Neural cell (in vitro differentiated cells): ENCODE data around the gene MAML3. TPM values are rescaled to one million over a fixed set of nuclear protein-coding genes. Genes with fewer than 3 reads are reported as not detected.

ENCODE experiments used
- H2AFZ ChIP-seq: fragments of 200-600, 300-800 bp; sonication (generic), shearing (Covaris generic); 2 replicates; pipeline ENCODE4 v1.6.0; 2014; ENCODE audit warnings: low read depth, mild to moderate bottlenecking, antibody characterized with exemption, low read length, moderate library complexity
- H3F3A ChIP-seq: fragments of 200-600 bp; shearing (Covaris generic); 2 replicates; pipeline ENCODE4 v1.6.1; 2016; ENCODE audit warnings: mild to moderate bottlenecking, moderate library complexity, mixed read lengths, antibody characterized with exemption, low read length; ENCODE audit not compliant: insufficient read depth, poor library complexity, severe bottlenecking
- H3K27ac ChIP-seq: fragments of 200-600, 300-800 bp; sonication (generic), shearing (Covaris generic); 2 replicates; pipeline ENCODE4 v1.5.1; 2014; ENCODE audit warnings: mild to moderate bottlenecking, low read length, moderate library complexity
- H3K27me3 ChIP-seq: fragments of 300-800, 200-600 bp; sonication (generic), shearing (Covaris generic); 2 replicates; pipeline ENCODE4 v1.6.0; 2014; ENCODE audit warnings: mild to moderate bottlenecking, low read depth, low read length, moderate library complexity; ENCODE audit not compliant: insufficient read depth
- H3K36me3 ChIP-seq: fragments of 300-800, 200-600 bp; sonication (generic), shearing (Covaris generic); 2 replicates; pipeline ENCODE4 v1.5.1; 2014; ENCODE audit warnings: mild to moderate bottlenecking, antibody characterized with exemption, low read length, moderate library complexity; ENCODE audit not compliant: insufficient read depth
- H3K4me2 ChIP-seq: fragments of 300-800, 200-600 bp; sonication (generic), shearing (Covaris generic); 2 replicates; pipeline ENCODE4 v1.6.0; 2014; ENCODE audit warnings: mild to moderate bottlenecking, low read length
- H3K4me3 ChIP-seq: fragments of 300-800, 200-600 bp; sonication (generic), shearing (Covaris generic); 2 replicates; pipeline ENCODE4 v1.5.1; 2014; ENCODE audit warnings: mild to moderate bottlenecking, low read length, moderate library complexity
- H3K79me2 ChIP-seq: fragments of 200-600 bp; shearing (Covaris generic); replicated peaks from 2 replicates; pipeline ENCODE4 v1.6.0; 2014; ENCODE audit warnings: mild to moderate bottlenecking, low read length, moderate library complexity; ENCODE audit not compliant: insufficient read depth
- H3K9ac ChIP-seq: fragments of 300-800, 200-600 bp; sonication (generic), shearing (Covaris generic); 2 replicates; pipeline ENCODE4 v1.6.1; 2016; ENCODE audit warnings: mild to moderate bottlenecking, low read length, mixed read lengths
- H3K9me2 ChIP-seq: fragments of 200-600 bp; shearing (Covaris generic); 2 replicates; pipeline ENCODE4 v1.6.1; 2016; ENCODE audit warnings: mild to moderate bottlenecking, low read length, mixed read lengths; ENCODE audit not compliant: insufficient read depth
- H3K9me3 ChIP-seq: fragments of 200-600, 300-800 bp; sonication (generic), shearing (Covaris generic); 2 replicates; pipeline ENCODE4 v1.6.1; 2016; ENCODE audit warnings: mild to moderate bottlenecking, mixed run types, low read length, moderate library complexity, mixed read lengths
- H4K20me1 ChIP-seq: fragments of 200-600 bp; shearing (Covaris generic); 2 replicates; pipeline ENCODE4 v1.6.1; 2016; ENCODE audit warnings: mild to moderate bottlenecking, mixed run types; ENCODE audit not compliant: insufficient read depth
- EP300 ChIP-seq: fragments of 450-650 bp; conservative IDR thresholded peaks from 2 replicates; pipeline ENCODE4 v1.6.1; 2014; ENCODE audit warnings: antibody characterized with exemption, mild to moderate bottlenecking, moderate library complexity; ENCODE audit not compliant: poor library complexity, severe bottlenecking
- EZH2 ChIP-seq: fragments of 200-600, 300-800 bp; shearing (Covaris generic), sonication (generic); IDR thresholded peaks from 2 replicates; pipeline ENCODE4 v1.6.1; 2014; ENCODE audit warnings: antibody characterized with exemption, low read length, borderline replicate concordance, mild to moderate bottlenecking; ENCODE audit not compliant: insufficient read depth, poor library complexity, severe bottlenecking
- MXI1 ChIP-seq: fragments of 450-650 bp; conservative IDR thresholded peaks from 2 replicates; pipeline ENCODE4 v1.6.1; 2014; ENCODE audit warnings: antibody characterized with exemption, mild to moderate bottlenecking; ENCODE audit not compliant: poor library complexity, severe bottlenecking
- POLR2AphosphoS5 ChIP-seq: IDR thresholded peaks from 2 replicates; pipeline ENCODE4 v1.6.1; 2012
- RAD21 ChIP-seq: fragments of 450-650 bp; conservative IDR thresholded peaks from 2 replicates; pipeline ENCODE4 v1.6.1; 2014; ENCODE audit warnings: antibody characterized with exemption, mild to moderate bottlenecking, moderate library complexity
- SMC3 ChIP-seq: fragments of 450-650 bp; conservative IDR thresholded peaks from 2 replicates; pipeline ENCODE4 v1.6.1; 2014; ENCODE audit warnings: antibody characterized with exemption, mild to moderate bottlenecking, moderate library complexity; ENCODE audit not compliant: poor library complexity
- TAF1 ChIP-seq: IDR thresholded peaks from 2 replicates; pipeline ENCODE4 v1.6.1; 2012; ENCODE audit warnings: low read depth
- polyA plus RNA-seq: library from polyadenylated mRNA; depleted of rRNA; stranded (reverse); fragments of >200 nt; gene quantifications from 2 replicates; pipeline ENCODE4 v1.2.3, GENCODE V29; 2014
- TF ChIP-seq, protein P1 (sequence below): IDR thresholded peaks from 2 replicates; pipeline ENCODE4 v1.6.1; 2012; ENCODE audit warnings: borderline replicate concordance
- TF ChIP-seq, protein P2 (sequence below): fragments of 450-650 bp; IDR thresholded peaks from 2 replicates; pipeline ENCODE4 v1.5.1; 2014; ENCODE audit warnings: antibody characterized with exemption, mild to moderate bottlenecking, moderate library complexity; ENCODE audit not compliant: poor library complexity, severe bottlenecking

The MAML3 gene
- polyA plus RNA-seq, 1 donor from 2014 or later, result 10.2 TPM

DNA sequence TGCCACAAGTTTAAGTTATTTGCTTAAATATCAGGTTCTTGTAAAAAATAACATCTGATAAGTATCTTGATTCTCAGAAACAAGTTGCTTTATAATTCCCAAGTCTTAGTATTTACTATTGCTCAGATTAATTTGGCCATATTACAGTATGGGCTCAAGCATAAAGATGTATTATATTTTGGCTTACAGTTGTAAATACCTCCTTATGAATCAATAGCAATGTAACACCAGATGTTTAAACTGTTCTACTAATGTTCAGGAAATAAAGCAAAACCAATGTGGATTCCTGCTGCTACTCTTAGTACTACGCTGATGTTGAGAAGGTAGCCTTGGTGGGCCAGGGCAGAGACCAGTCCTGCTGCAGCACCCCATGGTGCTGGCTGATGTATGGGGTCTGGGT lies 385.6 kb downstream of the MAML3 start:
- TF ChIP-seq EZH2 (no peak), EP300 (no peak), RAD21 (no peak), TAF1 (no peak), MXI1 (no peak), SMC3 (no peak), POLR2AphosphoS5 (no peak)
- TF ChIP-seq, protein P1, sequence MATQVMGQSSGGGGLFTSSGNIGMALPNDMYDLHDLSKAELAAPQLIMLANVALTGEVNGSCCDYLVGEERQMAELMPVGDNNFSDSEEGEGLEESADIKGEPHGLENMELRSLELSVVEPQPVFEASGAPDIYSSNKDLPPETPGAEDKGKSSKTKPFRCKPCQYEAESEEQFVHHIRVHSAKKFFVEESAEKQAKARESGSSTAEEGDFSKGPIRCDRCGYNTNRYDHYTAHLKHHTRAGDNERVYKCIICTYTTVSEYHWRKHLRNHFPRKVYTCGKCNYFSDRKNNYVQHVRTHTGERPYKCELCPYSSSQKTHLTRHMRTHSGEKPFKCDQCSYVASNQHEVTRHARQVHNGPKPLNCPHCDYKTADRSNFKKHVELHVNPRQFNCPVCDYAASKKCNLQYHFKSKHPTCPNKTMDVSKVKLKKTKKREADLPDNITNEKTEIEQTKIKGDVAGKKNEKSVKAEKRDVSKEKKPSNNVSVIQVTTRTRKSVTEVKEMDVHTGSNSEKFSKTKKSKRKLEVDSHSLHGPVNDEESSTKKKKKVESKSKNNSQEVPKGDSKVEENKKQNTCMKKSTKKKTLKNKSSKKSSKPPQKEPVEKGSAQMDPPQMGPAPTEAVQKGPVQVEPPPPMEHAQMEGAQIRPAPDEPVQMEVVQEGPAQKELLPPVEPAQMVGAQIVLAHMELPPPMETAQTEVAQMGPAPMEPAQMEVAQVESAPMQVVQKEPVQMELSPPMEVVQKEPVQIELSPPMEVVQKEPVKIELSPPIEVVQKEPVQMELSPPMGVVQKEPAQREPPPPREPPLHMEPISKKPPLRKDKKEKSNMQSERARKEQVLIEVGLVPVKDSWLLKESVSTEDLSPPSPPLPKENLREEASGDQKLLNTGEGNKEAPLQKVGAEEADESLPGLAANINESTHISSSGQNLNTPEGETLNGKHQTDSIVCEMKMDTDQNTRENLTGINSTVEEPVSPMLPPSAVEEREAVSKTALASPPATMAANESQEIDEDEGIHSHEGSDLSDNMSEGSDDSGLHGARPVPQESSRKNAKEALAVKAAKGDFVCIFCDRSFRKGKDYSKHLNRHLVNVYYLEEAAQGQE, result no peak
- TF ChIP-seq, protein P2, sequence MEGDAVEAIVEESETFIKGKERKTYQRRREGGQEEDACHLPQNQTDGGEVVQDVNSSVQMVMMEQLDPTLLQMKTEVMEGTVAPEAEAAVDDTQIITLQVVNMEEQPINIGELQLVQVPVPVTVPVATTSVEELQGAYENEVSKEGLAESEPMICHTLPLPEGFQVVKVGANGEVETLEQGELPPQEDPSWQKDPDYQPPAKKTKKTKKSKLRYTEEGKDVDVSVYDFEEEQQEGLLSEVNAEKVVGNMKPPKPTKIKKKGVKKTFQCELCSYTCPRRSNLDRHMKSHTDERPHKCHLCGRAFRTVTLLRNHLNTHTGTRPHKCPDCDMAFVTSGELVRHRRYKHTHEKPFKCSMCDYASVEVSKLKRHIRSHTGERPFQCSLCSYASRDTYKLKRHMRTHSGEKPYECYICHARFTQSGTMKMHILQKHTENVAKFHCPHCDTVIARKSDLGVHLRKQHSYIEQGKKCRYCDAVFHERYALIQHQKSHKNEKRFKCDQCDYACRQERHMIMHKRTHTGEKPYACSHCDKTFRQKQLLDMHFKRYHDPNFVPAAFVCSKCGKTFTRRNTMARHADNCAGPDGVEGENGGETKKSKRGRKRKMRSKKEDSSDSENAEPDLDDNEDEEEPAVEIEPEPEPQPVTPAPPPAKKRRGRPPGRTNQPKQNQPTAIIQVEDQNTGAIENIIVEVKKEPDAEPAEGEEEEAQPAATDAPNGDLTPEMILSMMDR, result no peak
- no peaks in the 10 kb centered on the region for H3K9me3 ChIP-seq
- no peak overlapping the region for H2AFZ ChIP-seq
- H3K36me3 ChIP-seq, result no peaks in the 10 kb centered on the region
- no peak overlapping the region for H3K4me2 ChIP-seq
- no peak overlapping the region for H3K27ac ChIP-seq
- H3K4me3 ChIP-seq, result no peak overlapping the region
- no peaks in the 10 kb centered on the region for H3K27me3 ChIP-seq
- H3K79me2 ChIP-seq, result no peaks in the 10 kb centered on the region
- H3K9me2 ChIP-seq, result no peaks in the 10 kb centered on the region
- no peak overlapping the region for H3K9ac ChIP-seq
- H4K20me1 ChIP-seq, result no peaks in the 10 kb centered on the region
- H3F3A ChIP-seq, result no peaks in the 10 kb centered on the region

DNA sequence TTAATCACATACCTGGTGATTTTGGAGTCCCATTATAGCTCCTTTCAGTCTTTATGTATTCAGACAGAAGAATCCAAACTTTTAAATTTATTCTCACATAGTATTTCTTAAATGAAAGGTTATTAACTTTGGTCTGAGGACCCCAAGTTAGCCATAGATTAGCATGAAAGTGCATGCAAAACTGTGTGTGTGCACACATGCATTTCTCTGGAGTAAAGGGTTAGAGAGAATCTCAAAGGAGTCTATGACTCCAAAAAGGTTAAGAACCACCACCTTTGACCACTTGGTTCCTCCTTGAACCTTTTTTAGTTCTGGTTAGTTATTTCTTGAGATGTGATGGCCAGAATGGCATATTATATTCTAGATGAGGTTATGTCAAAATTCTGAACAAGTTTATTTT lies 386.4 kb downstream of the MAML3 start:
- Histone ChIP-seq H3K9ac (no peak overlapping the region), H3F3A (no peaks in the 10 kb centered on the region), H3K27me3 (no peaks in the 10 kb centered on the region), H4K20me1 (no peaks in the 10 kb centered on the region), H2AFZ (no peak overlapping the region), H3K9me3 (no peaks in the 10 kb centered on the region), H3K79me2 (no peaks in the 10 kb centered on the region), H3K36me3 (no peaks in the 10 kb centered on the region), H3K4me2 (no peak overlapping the region), H3K4me3 (no peak overlapping the region), H3K9me2 (no peaks in the 10 kb centered on the region), H3K27ac (no peak overlapping the region)
- TF ChIP-seq, protein P2, result no peak
- TF ChIP-seq RAD21, result no peak
- TF ChIP-seq SMC3, result no peak
- TF ChIP-seq EZH2, result no peak
- no peak for TF ChIP-seq TAF1
- TF ChIP-seq MXI1, result no peak
- no peak for TF ChIP-seq EP300
